HEK293T (cell line): ENCODE measurements around the gene PRSS56.

Source experiments
- CTCF ChIA-PET: fragments of 350-600 bp; formaldehyde crosslinking; extraction: SDS; loops from one replicate; lab custom pipeline; 2021; ENCODE audit warnings: antibody characterized with exemption, inconsistent platforms; lab: Yijun Ruan, JAX
- POLR2A ChIA-PET: fragments of 350-600 bp; formaldehyde crosslinking; extraction: SDS; loops from one replicate; lab custom pipeline; 2020; ENCODE audit warnings: antibody characterized with exemption, inconsistent platforms; lab: Yijun Ruan, JAX
- DNase-seq: peaks from one replicate; pipeline ENCODE4 v3.0.0; 2012; ENCODE audit warnings: mixed read lengths; ENCODE audit errors: extremely low spot score
- ARNT ChIP-seq: fragments of 450-650 bp; IDR thresholded peaks from 2 replicates; pipeline ENCODE4 v1.6.1; 2017; ENCODE audit warnings: mild to moderate bottlenecking
- BHLHE40 ChIP-seq: fragments of 450-650 bp; IDR thresholded peaks from 2 replicates; pipeline ENCODE4 v1.6.1; 2016; ENCODE audit warnings: mild to moderate bottlenecking, moderate library complexity, borderline replicate concordance
- CTBP1 ChIP-seq: fragments of 450-650 bp; IDR thresholded peaks from 2 replicates; pipeline ENCODE4 v1.6.1; 2016; ENCODE audit warnings: borderline replicate concordance
- ELF4 ChIP-seq: fragments of 450-650 bp; IDR thresholded peaks from 2 replicates; pipeline ENCODE4 v1.6.1; 2017; ENCODE audit warnings: antibody characterized with exemption
- FOXA1 ChIP-seq: fragments of 450-650 bp; IDR thresholded peaks from 2 replicates; pipeline ENCODE4 v1.6.1; 2016; ENCODE audit warnings: mild to moderate bottlenecking
- FOXK2 ChIP-seq: fragments of 450-650 bp; IDR thresholded peaks from 2 replicates; pipeline ENCODE4 v1.6.1; 2016; ENCODE audit warnings: mild to moderate bottlenecking
- FOXM1 ChIP-seq: fragments of 450-650 bp; IDR thresholded peaks from 2 replicates; pipeline ENCODE4 v1.6.1; 2017; ENCODE audit warnings: mild to moderate bottlenecking, borderline replicate concordance
- HDGF ChIP-seq: fragments of 450-650 bp; IDR thresholded peaks from 2 replicates; pipeline ENCODE4 v1.6.1; 2017; ENCODE audit warnings: antibody characterized with exemption, borderline replicate concordance
- L3MBTL2 ChIP-seq: fragments of 450-650 bp; conservative IDR thresholded peaks from 2 replicates; pipeline ENCODE4 v1.6.1; 2016; ENCODE audit warnings: mild to moderate bottlenecking
- LEF1 ChIP-seq: fragments of 450-650 bp; IDR thresholded peaks from 2 replicates; pipeline ENCODE4 v1.6.1; 2017; ENCODE audit warnings: mild to moderate bottlenecking, borderline replicate concordance
- NFRKB ChIP-seq: fragments of 450-650 bp; IDR thresholded peaks from 2 replicates; pipeline ENCODE4 v1.6.1; 2016; ENCODE audit warnings: mild to moderate bottlenecking, moderate library complexity
- PKNOX1 ChIP-seq: fragments of 450-650 bp; IDR thresholded peaks from 2 replicates; pipeline ENCODE4 v1.6.1; 2016
- SP1 ChIP-seq: fragments of 450-650 bp; IDR thresholded peaks from 2 replicates; pipeline ENCODE4 v1.6.1; 2017
- SUZ12 ChIP-seq: fragments of 450-650 bp; IDR thresholded peaks from 2 replicates; pipeline ENCODE4 v1.6.1; 2016; ENCODE audit warnings: mild to moderate bottlenecking
- TARDBP ChIP-seq: fragments of 450-650 bp; IDR thresholded peaks from 2 replicates; pipeline ENCODE4 v1.6.1; 2016
- ZNF384 ChIP-seq: fragments of 450-650 bp; IDR thresholded peaks from 2 replicates; pipeline ENCODE4 v1.6.1; 2016

Gene PRSS56

GRCh38 chr2:232519581-232520438, at the start of gene PRSS56:
Gene PRSS56 (plus strand): TSS chr2:232520388. CDS start chr2:232520599, 211 bp downstream.
- no peak for DNase-seq
- CTCF ChIA-PET: interaction anchor here (0.5 to 1.5 kb wide), 5 partner anchors 43 to 603 kb away, joined by 3 to 5 read pairs (median 3); no protein-coding TSS in a partner anchor
- no peak for TF ChIP-seq ELF4
- no peak for TF ChIP-seq SP1
- TF ChIP-seq L3MBTL2: no peak
- TF ChIP-seq HDGF: no peak
- no peak for TF ChIP-seq SUZ12
- no peak for TF ChIP-seq FOXM1
- TF ChIP-seq TARDBP: no peak
- no peak for TF ChIP-seq PKNOX1
- no peak for TF ChIP-seq LEF1
- TF ChIP-seq NFRKB: no peak
- TF ChIP-seq CTBP1: no peak
- no peak for TF ChIP-seq FOXA1
- no peak for TF ChIP-seq FOXK2
- no peak for TF ChIP-seq ZNF384
- no peak for TF ChIP-seq ARNT
- no peak for TF ChIP-seq BHLHE40
- POLR2A ChIA-PET: interaction anchor here (0.9 kb wide), 1 partner anchor 31 kb away, joined by 3 read pairs; the partner anchor contains the start of genes EIF4E2 and TIGD1

- POLR2A ChIA-PET: interaction anchor here (0.9 kb wide), 1 partner anchor 9 kb away, joined by 3 read pairs; no protein-coding TSS in a partner anchor
- peak; percentile 53 for DNase-seq
- TF ChIP-seq PKNOX1 (0 out of 2 replicates have a peak, but pooled peaks have one; percentile 12), NFRKB (no peak)
- CTCF ChIA-PET: interaction anchor here (0.6 to 1.4 kb wide), 2 partner anchors 26 to 83 kb away, joined by 4 to 5 read pairs; no protein-coding TSS in a partner anchor
Observed at GRCh38 chr2:232473467-232473890, 46.7 kb upstream of the PRSS56 start.

GRCh38 chr2:232476045-232476444, 44.1 kb upstream of the PRSS56 start:
- TF ChIP-seq SP1 (no peak), BHLHE40 (no peak), TARDBP (no peak), PKNOX1 (no peak), ZNF384 (no peak), SUZ12 (no peak), LEF1 (no peak)
- no peak for DNase-seq
- POLR2A ChIA-PET: no interaction called here
- CTCF ChIA-PET: no interaction called here

GRCh38 chr2:232476791-232477190, 43.4 kb upstream of the PRSS56 start:
- ChIA-PET CTCF (interaction anchor here (0.6 kb wide), 1 partner anchor 44 kb away, joined by 3 read pairs; the partner anchor contains the start of gene PRSS56), POLR2A (no interaction called here)
- DNase-seq: no peak

GRCh38 chr2:232477751-232478510, 42.3 kb upstream of the PRSS56 start:
- TF ChIP-seq FOXM1: no peak
- no peak for TF ChIP-seq FOXK2
- no peak for TF ChIP-seq LEF1
- no peak for TF ChIP-seq ZNF384
- TF ChIP-seq L3MBTL2: no peak
- TF ChIP-seq PKNOX1: no peak
- TF ChIP-seq CTBP1: no peak
- no peak for TF ChIP-seq BHLHE40
- no peak for TF ChIP-seq FOXA1
- TF ChIP-seq ARNT: no peak
- no peak for TF ChIP-seq SP1
- TF ChIP-seq ELF4: no peak
- TF ChIP-seq NFRKB: no peak
- ChIA-PET CTCF (interaction anchor here (0.6 kb wide), 1 partner anchor 43 kb away, joined by 3 read pairs; the partner anchor contains the start of gene PRSS56), POLR2A (no interaction called here)
- DNase-seq: no peak

More at GRCh38 chr2:232476791-232477190, 43.4 kb upstream of the PRSS56 start:
- TF ChIP-seq FOXK2 (no peak), HDGF (no peak), TARDBP (no peak), ARNT (no peak), PKNOX1 (no peak), NFRKB (no peak), FOXM1 (no peak), L3MBTL2 (no peak)
